ENCODE measurements around the gene MEI4. TPM values are rescaled to one million over a fixed set of nuclear protein-coding genes. Genes with fewer than 3 reads are reported as not detected.
A peak's percentile ranks its signal among the peaks of the same experiment; 100 is the strongest.

Gene MEI4
- total and polyA plus RNA-seq, 2 of the 8 experiments (the other 6 are each of a cell fraction or from before 2014, with no cell fraction given) = 0.05 to 0.24 TPM

DNA sequence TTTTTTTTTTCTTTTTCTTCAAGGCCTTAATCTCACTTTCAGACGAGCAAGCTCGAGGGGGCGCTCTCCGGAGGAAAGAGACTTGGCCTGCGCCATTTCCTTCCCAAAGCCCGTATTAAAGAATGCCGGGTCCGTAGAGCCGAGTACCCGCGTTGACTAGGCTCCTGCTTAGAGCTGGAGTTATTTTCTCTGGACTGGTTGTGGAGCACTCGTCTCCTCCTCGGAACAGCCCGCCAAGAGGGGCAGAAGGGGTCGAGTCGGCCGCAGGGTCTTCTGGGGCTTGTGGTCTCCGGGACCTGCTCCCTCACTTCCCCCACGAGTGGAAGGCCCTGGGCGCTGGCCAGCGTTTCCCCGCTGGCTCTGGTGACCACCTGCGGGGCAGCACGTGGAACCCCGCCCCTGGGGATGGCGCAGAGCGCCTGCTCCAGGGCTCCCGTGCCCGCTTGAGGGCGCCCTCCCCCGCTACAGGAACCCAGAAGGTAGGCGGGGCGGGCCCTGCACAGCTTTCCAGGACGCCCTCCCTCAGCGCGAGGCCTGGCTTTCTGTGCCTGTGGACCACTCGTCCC, 2.7 kb upstream of the MEI4 start (continued):
- TF ChIP-seq, protein P1, sequence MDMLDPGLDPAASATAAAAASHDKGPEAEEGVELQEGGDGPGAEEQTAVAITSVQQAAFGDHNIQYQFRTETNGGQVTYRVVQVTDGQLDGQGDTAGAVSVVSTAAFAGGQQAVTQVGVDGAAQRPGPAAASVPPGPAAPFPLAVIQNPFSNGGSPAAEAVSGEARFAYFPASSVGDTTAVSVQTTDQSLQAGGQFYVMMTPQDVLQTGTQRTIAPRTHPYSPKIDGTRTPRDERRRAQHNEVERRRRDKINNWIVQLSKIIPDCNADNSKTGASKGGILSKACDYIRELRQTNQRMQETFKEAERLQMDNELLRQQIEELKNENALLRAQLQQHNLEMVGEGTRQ (IDR thresholded peaks at IDR 0.05; ENCODE audit: low read length) = no peak
- TF ChIP-seq SIX5 (IDR thresholded peaks at IDR 0.05; ENCODE audit: low read depth, low read length) (no peak), SUZ12 (IDR thresholded peaks at IDR 0.05; ENCODE audit: low read length) (no peak), CBX8 (IDR thresholded peaks at IDR 0.05; ENCODE audit: borderline replicate concordance, low read depth, low read length) (no peak), TBP (IDR thresholded peaks at IDR 0.05; ENCODE audit: low read depth, low read length) (peak; percentile 54), CBX5 (IDR thresholded peaks at IDR 0.05; ENCODE audit: low read depth, low read length) (no peak), SP2 (IDR thresholded peaks at IDR 0.05; ENCODE audit: low read length) (no peak), CHD2 (IDR thresholded peaks at IDR 0.05; ENCODE audit: low read length) (no peak), NRF1 (IDR thresholded peaks at IDR 0.05; ENCODE audit: low read depth, low read length) (no peak), SRF (IDR thresholded peaks at IDR 0.05; ENCODE audit: low read depth, low read length) (no peak), ZNF274 (IDR thresholded peaks at IDR 0.05; ENCODE audit: borderline replicate concordance, extremely low read depth, low read length) (no peak), JUN (IDR thresholded peaks at IDR 0.05; ENCODE audit: low read depth, low read length) (no peak), TCF12 (IDR thresholded peaks at IDR 0.05; ENCODE audit: low read depth, low read length) (0 out of 2 replicates have a peak, but pooled peaks have one; percentile 52), SP4 (IDR thresholded peaks at IDR 0.05; ENCODE audit: low read length) (peak; percentile 36; the same call in 1 of the 2 replicates), HDAC6 (IDR thresholded peaks at IDR 0.05; ENCODE audit: low read depth, low read length) (no peak), HDAC2 (IDR thresholded peaks at IDR 0.05; ENCODE audit: borderline replicate concordance in 1 of 2, low read depth in 2 of 2, low read length in 2 of 2) (peak; percentile 90 to 99; a peak in 3 of 4 replicates), RAD21 (IDR thresholded peaks at IDR 0.05 in 1 of 2, conservative IDR thresholded peaks at IDR 0.05 in 1 of 2; ENCODE audit: low read depth in 2 of 2, low read length in 2 of 2) (peak; percentile 82 to 90), KDM4A (IDR thresholded peaks at IDR 0.05; ENCODE audit: low read depth, low read length, severe bottlenecking) (peak; percentile 70), KDM5A (IDR thresholded peaks at IDR 0.05; ENCODE audit: low read length) (no peak), CREB1 (IDR thresholded peaks at IDR 0.05) (no peak), RFX5 (IDR thresholded peaks at IDR 0.05; ENCODE audit: borderline replicate concordance, low read depth, low read length) (no peak)
- TF ChIP-seq, protein P2, sequence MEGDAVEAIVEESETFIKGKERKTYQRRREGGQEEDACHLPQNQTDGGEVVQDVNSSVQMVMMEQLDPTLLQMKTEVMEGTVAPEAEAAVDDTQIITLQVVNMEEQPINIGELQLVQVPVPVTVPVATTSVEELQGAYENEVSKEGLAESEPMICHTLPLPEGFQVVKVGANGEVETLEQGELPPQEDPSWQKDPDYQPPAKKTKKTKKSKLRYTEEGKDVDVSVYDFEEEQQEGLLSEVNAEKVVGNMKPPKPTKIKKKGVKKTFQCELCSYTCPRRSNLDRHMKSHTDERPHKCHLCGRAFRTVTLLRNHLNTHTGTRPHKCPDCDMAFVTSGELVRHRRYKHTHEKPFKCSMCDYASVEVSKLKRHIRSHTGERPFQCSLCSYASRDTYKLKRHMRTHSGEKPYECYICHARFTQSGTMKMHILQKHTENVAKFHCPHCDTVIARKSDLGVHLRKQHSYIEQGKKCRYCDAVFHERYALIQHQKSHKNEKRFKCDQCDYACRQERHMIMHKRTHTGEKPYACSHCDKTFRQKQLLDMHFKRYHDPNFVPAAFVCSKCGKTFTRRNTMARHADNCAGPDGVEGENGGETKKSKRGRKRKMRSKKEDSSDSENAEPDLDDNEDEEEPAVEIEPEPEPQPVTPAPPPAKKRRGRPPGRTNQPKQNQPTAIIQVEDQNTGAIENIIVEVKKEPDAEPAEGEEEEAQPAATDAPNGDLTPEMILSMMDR (IDR thresholded peaks at IDR 0.05; ENCODE audit: control extremely low read depth in 1 of 3, insufficient read depth in 1 of 3, low read depth in 1 of 3, low read length in 3 of 3) = peak; percentile 69 to 89 (median 82)

Data from H1 (cell line).